IgD-negative memory B cell (primary cell): ENCODE results near the gene ZBTB34. TPM values are rescaled to one million over a fixed set of nuclear protein-coding genes. Genes with fewer than 3 reads are reported as not detected.

Experiments used
- H3K27ac Mint-ChIP-seq, 3 donors: one replicate each; pipeline ENCODE4 v1.8.0; 2020 to 2022; ENCODE audit warnings: mild to moderate bottlenecking in 3 of 3, mixed read lengths in 3 of 3, moderate library complexity in 1 of 3
- H3K27me3 Mint-ChIP-seq: one replicate; pipeline ENCODE4 v1.8.0; 2021; ENCODE audit warnings: mixed read lengths
- H3K36me3 Mint-ChIP-seq: one replicate; pipeline ENCODE4 v1.8.0; 2020; ENCODE audit warnings: mild to moderate bottlenecking, mixed read lengths
- H3K4me1 Mint-ChIP-seq, 3 donors: one replicate each; pipeline ENCODE4 v1.8.0; 2020 to 2022; ENCODE audit warnings: mixed read lengths in 3 of 3, mild to moderate bottlenecking in 1 of 3
- H3K4me3 Mint-ChIP-seq, 4 donors: one replicate each; pipeline ENCODE4 v1.8.0; 2020 to 2022; ENCODE audit warnings: mild to moderate bottlenecking in 4 of 4, mixed read lengths in 4 of 4, moderate library complexity in 3 of 4
- H3K9me3 Mint-ChIP-seq, 3 donors: one replicate each; pipeline ENCODE4 v1.8.0; 2020 to 2021; ENCODE audit warnings: mixed read lengths in 3 of 3, mild to moderate bottlenecking in 1 of 3
- polyA plus RNA-seq: library from polyadenylated mRNA; unstranded; fragments of 300-500 nt; fragmentation: Illumina TruSeq; gene quantifications from one replicate; pipeline ENCODE4 v1.2.3, GENCODE V29; 2021

ZBTB34 gene
- polyA plus RNA-seq, 1 donor from 2014 or later = 1.2 TPM

- H3K27ac Mint-ChIP-seq = no peak overlapping the region
- H3K4me1 Mint-ChIP-seq = peaks cover 1 to 2% (median 2%) of the 10 kb centered on the region in 3 donors
- H3K27me3 Mint-ChIP-seq = peaks cover 18% of the 10 kb centered on the region
- H3K9me3 Mint-ChIP-seq = no peaks in the 10 kb centered on the region
- peak overlapping the region in 2 of 4 donors; percentile 76 to 82 for H3K4me3 Mint-ChIP-seq
- no peaks in the 10 kb centered on the region for H3K36me3 Mint-ChIP-seq
These were observed 4.0 kb upstream of the ZBTB34 start for GRCh38 chr9:126856326-126856877.

- H3K4me1 Mint-ChIP-seq = peaks cover 10 to 12% (median 11%) of the 10 kb centered on the region in 3 donors
- peak overlapping the region in 1 of 3 donors; percentile 58 for H3K27ac Mint-ChIP-seq
- no peaks in the 10 kb centered on the region for H3K9me3 Mint-ChIP-seq
- peak overlapping the region in 2 of 4 donors; percentile 30 to 83 for H3K4me3 Mint-ChIP-seq
- peaks cover 10% of the 10 kb centered on the region for H3K27me3 Mint-ChIP-seq
- H3K36me3 Mint-ChIP-seq = no peaks in the 10 kb centered on the region
These were observed 3.0 kb upstream of the ZBTB34 start for GRCh38 chr9:126857261-126857960.

- peaks cover 17 to 20% (median 20%) of the 10 kb centered on the region in 3 donors for H3K4me1 Mint-ChIP-seq
- H3K4me3 Mint-ChIP-seq = peak overlapping the region; percentile 80 to 94 (median 88)
- H3K27ac Mint-ChIP-seq = peak overlapping the region in 1 of 3 donors; percentile 82
- H3K9me3 Mint-ChIP-seq = no peaks in the 10 kb centered on the region
- H3K27me3 Mint-ChIP-seq = peaks cover 8% of the 10 kb centered on the region
- no peaks in the 10 kb centered on the region for H3K36me3 Mint-ChIP-seq
These were observed 1.3 kb upstream of the ZBTB34 start for GRCh38 chr9:126859111-126859510.

GRCh38 chr9:126860757-126861466 lies 473 bp downstream of the ZBTB34 start:
- H3K27ac Mint-ChIP-seq = peak overlapping the region; percentile 63 to 91 (median 89)
- peak overlapping the region; percentile 86 to 98 (median 90) for H3K4me3 Mint-ChIP-seq
- H3K4me1 Mint-ChIP-seq = peaks cover 17 to 21% (median 20%) of the 10 kb centered on the region in 3 donors
- H3K27me3 Mint-ChIP-seq = peaks cover 5% of the 10 kb centered on the region
- peaks cover 3% of the 10 kb centered on the region for H3K36me3 Mint-ChIP-seq
- H3K9me3 Mint-ChIP-seq = no peaks in the 10 kb centered on the region

GRCh38 chr9:126861707-126862103 lies 1.3 kb downstream of the ZBTB34 start:
- Mint-ChIP-seq H3K27ac (peak overlapping the region; percentile 63 to 91 (median 89)), H3K9me3 (no peaks in the 10 kb centered on the region), H3K4me3 (peak overlapping the region; percentile 86 to 98 (median 90)), H3K36me3 (peaks cover 3% of the 10 kb centered on the region), H3K4me1 (peaks cover 17 to 27% (median 20%) of the 10 kb centered on the region in 3 donors), H3K27me3 (peaks cover 3% of the 10 kb centered on the region)

GRCh38 chr9:126862104-126862761 lies 1.8 kb downstream of the ZBTB34 start:
- Mint-ChIP-seq H3K4me3 (peak overlapping the region; percentile 86 to 98 (median 90)), H3K36me3 (peaks cover 3% of the 10 kb centered on the region), H3K9me3 (no peaks in the 10 kb centered on the region), H3K27ac (peak overlapping the region; percentile 63 to 91 (median 89)), H3K4me1 (peaks cover 17 to 27% (median 20%) of the 10 kb centered on the region in 3 donors), H3K27me3 (peaks cover 3% of the 10 kb centered on the region)

- peaks cover 4% of the 10 kb centered on the region for H3K36me3 Mint-ChIP-seq
- no peak overlapping the region for H3K27ac Mint-ChIP-seq
- H3K4me1 Mint-ChIP-seq = peaks cover 17 to 36% (median 20%) of the 10 kb centered on the region in 3 donors
- H3K9me3 Mint-ChIP-seq = no peaks in the 10 kb centered on the region
- no peaks in the 10 kb centered on the region for H3K27me3 Mint-ChIP-seq
- no peak overlapping the region for H3K4me3 Mint-ChIP-seq
These were observed 4.3 kb downstream of the ZBTB34 start for GRCh38 chr9:126864771-126865170.

GRCh38 chr9:126869368-126869767 lies 8.9 kb downstream of the ZBTB34 start:
- Mint-ChIP-seq H3K27ac (no peak overlapping the region), H3K27me3 (no peaks in the 10 kb centered on the region), H3K36me3 (peaks cover 4% of the 10 kb centered on the region), H3K4me3 (no peak overlapping the region), H3K4me1 (peaks cover 13 to 30% (median 13%) of the 10 kb centered on the region in 3 donors), H3K9me3 (no peaks in the 10 kb centered on the region)

- H3K4me3 Mint-ChIP-seq = no peak overlapping the region
- peaks cover 4% of the 10 kb centered on the region for H3K36me3 Mint-ChIP-seq
- H3K9me3 Mint-ChIP-seq = no peaks in the 10 kb centered on the region
- no peaks in the 10 kb centered on the region for H3K27me3 Mint-ChIP-seq
- peaks cover 25 to 35% (median 31%) of the 10 kb centered on the region in 3 donors for H3K4me1 Mint-ChIP-seq
- peak overlapping the region in 1 of 3 donors; percentile 7 for H3K27ac Mint-ChIP-seq
These were observed 12.1 kb downstream of the ZBTB34 start for GRCh38 chr9:126872516-126872915.

- no peak overlapping the region for H3K4me3 Mint-ChIP-seq
- H3K4me1 Mint-ChIP-seq = peaks cover 25 to 31% (median 29%) of the 10 kb centered on the region in 3 donors
- H3K9me3 Mint-ChIP-seq = no peaks in the 10 kb centered on the region
- H3K27ac Mint-ChIP-seq = no peak overlapping the region
- no peaks in the 10 kb centered on the region for H3K27me3 Mint-ChIP-seq
- peaks cover 6% of the 10 kb centered on the region for H3K36me3 Mint-ChIP-seq
These were observed 14.3 kb downstream of the ZBTB34 start for GRCh38 chr9:126874546-126875314.

GRCh38 chr9:126875756-126876510 lies 15.5 kb downstream of the ZBTB34 start:
- Mint-ChIP-seq H3K27me3 (no peaks in the 10 kb centered on the region), H3K36me3 (peaks cover 6% of the 10 kb centered on the region), H3K4me3 (no peak overlapping the region), H3K4me1 (peaks cover 22 to 25% (median 24%) of the 10 kb centered on the region in 3 donors), H3K9me3 (no peaks in the 10 kb centered on the region), H3K27ac (no peak overlapping the region)

GRCh38 chr9:126876531-126876930 lies 16.1 kb downstream of the ZBTB34 start:
- H3K27me3 Mint-ChIP-seq = no peaks in the 10 kb centered on the region
- H3K27ac Mint-ChIP-seq = peak overlapping the region in 1 of 3 donors; percentile 55
- peaks cover 6% of the 10 kb centered on the region for H3K36me3 Mint-ChIP-seq
- no peaks in the 10 kb centered on the region for H3K9me3 Mint-ChIP-seq
- no peak overlapping the region for H3K4me3 Mint-ChIP-seq
- peaks cover 22 to 25% (median 24%) of the 10 kb centered on the region in 3 donors for H3K4me1 Mint-ChIP-seq

- H3K27me3 Mint-ChIP-seq = no peaks in the 10 kb centered on the region
- peak overlapping the region in 1 of 4 donors; percentile 23 for H3K4me3 Mint-ChIP-seq
- peaks cover 6% of the 10 kb centered on the region for H3K36me3 Mint-ChIP-seq
- no peak overlapping the region for H3K27ac Mint-ChIP-seq
- H3K9me3 Mint-ChIP-seq = no peaks in the 10 kb centered on the region
- peaks cover 19 to 24% (median 22%) of the 10 kb centered on the region in 3 donors for H3K4me1 Mint-ChIP-seq
These were observed 17.0 kb downstream of the ZBTB34 start for GRCh38 chr9:126877418-126877817.
